Activated T-helper 1 cell treated with anti-CD3 and anti-CD28 coated beads, Interleukin-12 subunit alpha, Interleukin-12 subunit beta, Interleukin-2, Interleukin-4 antibody, amounts not matched to agents 30 ng/mL and 10 ng/mL and 1 ng/mL, durations not matched to agents 14 hours and 24 hours and 36 hours (primary cell): ENCODE results near the gene MGAT4B. TPM values are rescaled to one million over a fixed set of nuclear protein-coding genes. Genes with fewer than 3 reads are reported as not detected.

Experiments used
- DNase-seq: peaks from one replicate; pipeline ENCODE4 v3.0.0; 2021; ENCODE audit warnings: low spot score
- H3K27ac Mint-ChIP-seq: one replicate; pipeline ENCODE4 v1.8.0; 2021; ENCODE audit warnings: mild to moderate bottlenecking, mixed read lengths
- H3K27me3 Mint-ChIP-seq: one replicate; pipeline ENCODE4 v1.8.0; 2022; ENCODE audit warnings: mild to moderate bottlenecking, moderate library complexity, mixed read lengths; ENCODE audit not compliant: insufficient read depth
- H3K36me3 Mint-ChIP-seq: one replicate; pipeline ENCODE4 v1.8.0; 2021; ENCODE audit warnings: low read depth, mixed read lengths
- H3K4me1 Mint-ChIP-seq: one replicate; pipeline ENCODE4 v1.8.0; 2021; ENCODE audit warnings: low read depth, mixed read lengths
- H3K4me3 Mint-ChIP-seq: one replicate; pipeline ENCODE4 v1.8.0; 2021; ENCODE audit warnings: mild to moderate bottlenecking, moderate library complexity, mixed read lengths
- H3K9me3 Mint-ChIP-seq: one replicate; pipeline ENCODE4 v1.8.0; 2021; ENCODE audit warnings: mixed read lengths
- intact Hi-C: fragments of 100-400 bp; cut with micrococcal nuclease; formaldehyde crosslinking; loops from one replicate; pipeline ENCODE4 v1.15.1; 2024
- total RNA-seq: library from RNA; stranded (reverse); gene quantifications from 2 replicates; pipeline ENCODE4 v1.2.3, GENCODE V29; 2022

Gene MGAT4B
- total RNA-seq, 1 donor from 2014 or later = 124 TPM

DNA sequence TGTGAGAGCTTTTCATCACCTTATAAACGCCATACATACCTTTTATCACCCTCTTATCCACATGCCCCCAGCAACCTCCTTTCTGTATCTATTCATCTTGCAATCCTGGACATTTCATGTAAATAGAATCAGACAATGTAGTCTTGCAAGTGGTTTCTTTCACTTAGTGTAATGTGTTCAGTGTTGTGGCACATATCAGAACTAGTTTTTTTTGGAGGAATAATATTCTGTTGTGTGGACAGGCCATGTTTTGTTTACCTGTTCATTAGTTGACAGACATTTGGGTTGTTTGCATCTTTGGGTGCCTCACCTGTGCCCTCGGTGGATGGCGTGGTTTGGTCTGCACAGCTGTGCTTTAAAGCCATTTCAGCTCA is 15.4 kb upstream of the MGAT4B start:
- DNase-seq = no peak
- Mint-ChIP-seq H3K27me3 (no peaks in the 10 kb centered on the region), H3K4me1 (peaks cover 50% of the 10 kb centered on the region), H3K36me3 (peaks cover 27% of the 10 kb centered on the region), H3K27ac (peak overlapping the region; percentile 74), H3K9me3 (no peaks in the 10 kb centered on the region), H3K4me3 (peak overlapping the region; percentile 95)
- intact Hi-C loops = loop anchor here (5.0 kb wide), 1 partner anchor 530 kb away; the partner anchor contains the start of gene GFPT2

DNA sequence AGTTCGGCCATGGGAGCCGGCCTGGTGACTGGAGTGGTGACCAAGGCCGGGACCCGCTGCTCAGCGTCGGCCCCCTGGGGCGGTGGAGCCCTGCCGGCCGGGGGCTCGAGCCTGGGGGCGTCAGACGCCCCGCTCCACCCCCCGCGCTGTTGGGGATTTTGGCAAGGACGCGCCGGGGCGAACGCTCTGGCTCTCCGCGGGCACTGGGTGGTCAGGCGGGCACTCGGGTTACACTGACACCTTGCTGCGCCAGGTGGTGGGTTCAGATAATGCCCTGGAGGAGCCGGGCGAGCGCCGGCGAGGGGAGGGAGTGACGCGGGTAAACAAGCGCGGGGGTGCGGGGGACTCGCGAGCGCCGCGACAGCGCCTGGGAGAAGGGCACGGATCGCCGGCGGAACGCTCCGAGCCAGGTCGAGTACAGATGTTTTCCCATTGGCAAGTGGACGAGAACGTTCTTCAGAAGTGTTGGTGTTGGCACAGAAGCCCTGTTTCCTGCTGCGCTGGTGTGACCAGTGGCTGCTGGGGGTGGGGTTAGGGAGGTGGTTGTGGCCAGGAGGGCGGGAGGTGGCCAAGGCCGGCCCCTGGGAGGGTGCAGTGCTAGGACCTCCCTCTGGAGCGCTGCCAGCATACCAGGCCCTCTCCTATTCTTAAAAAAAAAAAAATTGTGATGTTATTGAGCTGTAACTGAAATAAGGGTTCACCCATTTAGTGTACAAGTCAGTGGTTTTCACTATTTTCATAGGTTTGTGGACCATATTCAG is 14.8 kb upstream of the MGAT4B start:
- intact Hi-C loops = loop anchor here (1.0 to 5.0 kb wide), 7 partner anchors 10 to 531 kb away; partner anchors contain the start of genes CANX, GFPT2, MGAT4B and MRNIP
- peak overlapping the region; percentile 95 for H3K4me3 Mint-ChIP-seq
- H3K27me3 Mint-ChIP-seq = no peaks in the 10 kb centered on the region
- H3K4me1 Mint-ChIP-seq = peaks cover 45% of the 10 kb centered on the region
- H3K27ac Mint-ChIP-seq = peak overlapping the region; percentile 97
- H3K9me3 Mint-ChIP-seq = no peaks in the 10 kb centered on the region
- H3K36me3 Mint-ChIP-seq = peaks cover 22% of the 10 kb centered on the region
- DNase-seq = peak; percentile 83

DNA sequence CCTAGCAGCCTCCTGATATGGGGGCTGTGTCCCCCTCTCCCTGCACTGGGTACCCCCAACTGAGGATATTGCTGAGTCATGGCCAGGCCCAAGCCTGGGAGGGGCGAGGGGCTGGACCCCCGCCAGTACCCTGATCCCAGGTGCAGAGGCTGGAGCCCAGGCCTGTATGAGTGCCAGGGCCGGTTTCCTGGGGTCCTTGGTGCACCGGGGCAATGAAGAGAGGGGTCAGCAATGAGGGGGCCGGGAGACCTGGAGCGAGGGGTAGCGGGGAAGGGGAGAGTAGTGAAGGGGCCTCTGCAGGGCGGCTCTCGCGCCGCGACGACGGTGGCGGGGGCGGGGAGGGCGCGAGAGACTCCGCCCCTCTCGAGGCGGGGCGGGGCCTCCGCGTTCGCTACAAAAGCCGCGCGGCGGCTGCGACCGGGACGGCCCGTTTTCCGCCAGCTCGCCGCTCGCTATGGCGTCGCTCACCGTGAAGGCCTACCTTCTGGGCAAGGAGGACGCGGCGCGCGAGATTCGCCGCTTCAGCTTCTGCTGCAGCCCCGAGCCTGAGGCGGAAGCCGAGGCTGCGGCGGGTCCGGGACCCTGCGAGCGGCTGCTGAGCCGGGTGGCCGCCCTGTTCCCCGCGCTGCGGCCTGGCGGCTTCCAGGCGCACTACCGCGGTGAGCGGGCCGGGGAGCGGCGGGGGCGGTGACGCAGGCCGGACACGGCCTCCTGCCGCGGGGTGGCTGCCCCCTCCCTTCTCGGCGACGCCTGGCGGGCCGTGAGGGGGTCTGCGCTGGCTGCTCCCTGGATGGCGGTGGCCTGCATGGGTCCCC is 14.0 kb upstream of the MGAT4B start, which contains the start of gene SQSTM1:
Gene SQSTM1, plus strand, starts transcription at position 423 of the 815 bp plus-strand sequence. Its CDS starts 32 bp downstream, at position 455.
- DNase-seq = peak; percentile 79
- peaks cover 48% of the 10 kb centered on the region for H3K4me1 Mint-ChIP-seq
- H3K36me3 Mint-ChIP-seq = peaks cover 21% of the 10 kb centered on the region
- peak within 1 kb of the TSS; percentile 97 for H3K27ac Mint-ChIP-seq
- H3K27me3 Mint-ChIP-seq = no peaks in the 10 kb centered on the region
- H3K9me3 Mint-ChIP-seq = no peaks in the 10 kb centered on the region
- peak within 1 kb of the TSS; percentile 95 for H3K4me3 Mint-ChIP-seq
- intact Hi-C loops = loop anchor here (1.0 to 5.0 kb wide), 9 partner anchors 9 to 532 kb away; partner anchors contain the start of genes CANX, GFPT2, MAML1 and MGAT4B

DNA sequence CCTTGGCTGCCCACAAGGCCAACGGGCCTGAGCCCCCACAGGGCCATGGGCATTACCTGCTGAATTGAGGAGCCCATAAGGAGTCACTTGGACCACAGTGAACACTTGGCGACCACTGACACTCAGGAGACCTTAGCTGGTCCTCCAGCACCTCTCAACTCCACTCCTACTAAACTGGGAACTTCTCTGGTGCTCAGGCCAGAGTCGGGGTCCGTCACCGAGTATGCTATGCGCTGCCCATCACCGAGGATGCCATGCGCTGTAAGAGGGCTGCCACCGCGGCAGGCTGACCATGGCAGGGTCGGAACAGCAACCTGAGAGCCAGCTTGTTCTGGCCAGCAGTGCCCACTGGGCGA is 13.4 kb upstream of the MGAT4B start:
- Mint-ChIP-seq H3K9me3 (no peaks in the 10 kb centered on the region), H3K4me1 (peaks cover 50% of the 10 kb centered on the region), H3K27ac (peak overlapping the region; percentile 89), H3K4me3 (peak overlapping the region; percentile 80), H3K27me3 (no peaks in the 10 kb centered on the region), H3K36me3 (peaks cover 21% of the 10 kb centered on the region)
- intact Hi-C loops = loop anchor here (1.0 to 5.0 kb wide), 5 partner anchors 13 to 532 kb away; partner anchors contain the start of genes GFPT2, MAML1, MGAT4B and TBC1D9B
- no peak for DNase-seq

DNA sequence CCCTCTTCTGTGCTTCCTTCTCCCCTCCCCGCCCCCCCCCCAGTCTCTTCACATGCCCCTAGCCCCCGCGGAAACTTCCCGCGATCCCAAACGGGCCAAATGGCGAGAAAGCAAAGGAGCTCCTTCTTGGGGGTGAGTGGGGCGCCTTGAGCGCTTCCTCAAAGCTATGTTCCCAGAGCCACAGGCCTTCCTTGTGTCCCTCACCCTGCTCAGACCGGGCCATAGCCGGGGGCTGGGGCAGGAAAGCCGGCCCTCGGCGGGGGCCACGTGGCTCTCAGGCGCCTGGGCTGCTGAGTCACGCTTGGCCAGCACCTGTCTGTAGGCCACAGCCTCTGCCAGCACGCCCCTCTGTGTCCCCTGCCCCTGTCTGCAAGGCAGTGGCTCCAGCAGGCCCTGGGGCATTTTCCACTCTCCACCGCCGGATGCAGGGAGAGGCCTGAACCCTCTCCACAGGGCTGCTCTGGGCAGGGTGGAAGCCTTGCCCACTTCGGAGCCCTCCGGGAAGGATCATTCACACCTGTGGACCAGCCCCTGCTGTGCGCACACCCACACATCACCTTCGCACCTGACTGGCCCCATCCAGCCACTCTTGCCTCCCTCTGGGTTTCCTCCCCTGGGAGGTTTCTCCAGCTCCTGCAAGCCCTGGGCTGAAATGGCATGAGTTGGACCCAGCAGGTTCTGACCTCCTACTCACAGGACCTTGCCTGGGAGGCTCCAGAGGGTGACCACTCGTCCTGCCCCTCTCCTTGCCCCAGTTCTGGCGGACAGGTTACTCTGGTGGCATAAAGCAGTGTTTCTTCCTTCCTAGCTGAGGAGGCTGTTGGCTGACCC is 12.8 kb upstream of the MGAT4B start:
- no peaks in the 10 kb centered on the region for H3K27me3 Mint-ChIP-seq
- peak overlapping the region; percentile 89 for H3K27ac Mint-ChIP-seq
- intact Hi-C loops = loop anchor here (1.0 to 10.0 kb wide), 9 partner anchors 13 to 1365 kb away; partner anchors contain the start of genes CLK4, GFPT2, HNRNPH1 and MAML1
- H3K36me3 Mint-ChIP-seq = peaks cover 19% of the 10 kb centered on the region
- DNase-seq = peak; percentile 34
- H3K4me3 Mint-ChIP-seq = peak overlapping the region; percentile 80
- no peaks in the 10 kb centered on the region for H3K9me3 Mint-ChIP-seq
- H3K4me1 Mint-ChIP-seq = peaks cover 46% of the 10 kb centered on the region

DNA sequence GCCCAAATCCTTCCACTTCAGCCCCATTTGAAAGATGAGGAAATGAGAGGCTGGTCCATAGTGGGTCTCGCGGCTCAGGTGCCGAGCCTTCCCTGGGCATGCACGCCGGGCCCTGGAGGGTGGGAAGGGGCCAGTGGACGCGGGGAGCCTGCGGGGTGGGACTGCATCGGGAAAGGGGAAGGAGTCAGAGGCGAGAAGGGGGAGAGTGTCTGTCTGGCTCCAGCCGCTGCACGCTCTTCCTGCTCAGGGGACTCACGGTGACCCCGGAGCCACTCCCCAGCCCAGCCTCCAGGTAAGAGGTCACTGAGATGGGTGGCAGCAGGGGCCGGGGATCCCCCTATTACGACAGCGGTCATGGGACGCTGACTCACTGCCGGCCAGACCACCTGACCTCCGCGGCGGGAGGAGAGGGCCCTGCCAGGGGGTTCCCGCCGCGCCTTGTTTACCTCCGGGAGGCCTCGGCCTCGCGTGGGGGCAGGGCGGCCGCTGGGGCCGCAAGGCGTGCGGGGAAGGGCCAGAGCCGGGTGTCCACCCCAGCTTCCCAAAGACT is 12.2 kb upstream of the MGAT4B start:
- H3K27me3 Mint-ChIP-seq = no peaks in the 10 kb centered on the region
- H3K27ac Mint-ChIP-seq = peak overlapping the region; percentile 92
- peaks cover 19% of the 10 kb centered on the region for H3K36me3 Mint-ChIP-seq
- peaks cover 45% of the 10 kb centered on the region for H3K4me1 Mint-ChIP-seq
- no peaks in the 10 kb centered on the region for H3K9me3 Mint-ChIP-seq
- H3K4me3 Mint-ChIP-seq = peak overlapping the region; percentile 75
- intact Hi-C loops = loop anchor here (1.0 to 10.0 kb wide), 4 partner anchors 142 to 1366 kb away; partner anchors contain the start of genes CLK4 and HNRNPH1
- peak; percentile 88 for DNase-seq

DNA sequence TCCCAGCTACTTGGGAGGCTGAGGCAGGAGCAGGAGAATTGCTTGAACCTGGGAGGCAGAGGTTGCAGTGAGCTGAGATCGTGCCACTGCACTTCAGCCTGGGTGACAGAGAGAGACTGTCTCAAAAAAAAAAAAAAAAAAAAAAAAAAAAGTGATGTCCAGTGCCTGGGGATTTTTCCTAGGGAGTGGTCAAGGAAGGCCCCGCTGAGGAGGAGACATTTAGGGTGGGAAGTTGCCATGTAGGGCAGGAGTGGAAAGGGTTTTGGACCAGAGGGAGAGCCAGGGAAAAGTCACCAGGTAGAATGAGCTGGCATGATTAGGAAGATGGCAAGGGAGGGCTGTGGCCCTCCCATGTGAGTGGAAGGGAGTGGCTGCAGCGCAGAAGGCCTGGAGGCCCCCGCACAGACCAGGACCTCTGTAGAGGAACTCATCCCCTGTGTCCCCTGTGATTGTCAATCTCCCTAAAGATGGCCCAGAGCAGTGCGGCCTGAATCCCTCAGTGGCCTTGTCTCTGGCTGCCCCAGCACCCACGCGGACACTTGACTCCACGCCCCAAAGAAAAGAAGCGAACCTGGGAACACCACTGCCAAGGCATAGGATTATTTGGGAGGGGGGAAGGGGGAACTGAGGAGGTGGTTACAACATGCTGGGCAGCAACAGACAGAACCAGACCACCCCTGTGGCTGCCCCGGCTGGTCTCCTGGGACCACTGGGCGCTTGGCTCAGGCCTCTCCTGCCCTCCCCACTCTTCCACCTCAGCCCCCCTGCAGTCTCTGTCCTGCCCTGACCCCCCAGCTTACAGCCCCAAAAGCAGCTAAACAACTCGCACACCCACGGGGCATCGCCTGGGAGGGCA is 11.5 kb upstream of the MGAT4B start:
- Mint-ChIP-seq H3K9me3 (no peaks in the 10 kb centered on the region), H3K4me3 (peak overlapping the region; percentile 81), H3K4me1 (peaks cover 45% of the 10 kb centered on the region), H3K27ac (peak overlapping the region; percentile 92), H3K27me3 (no peaks in the 10 kb centered on the region), H3K36me3 (peaks cover 18% of the 10 kb centered on the region)
- DNase-seq = no peak
- intact Hi-C loops = loop anchor here (5.0 to 10.0 kb wide), 3 partner anchors 141 to 1367 kb away; partner anchors contain the start of gene CLK4

DNA sequence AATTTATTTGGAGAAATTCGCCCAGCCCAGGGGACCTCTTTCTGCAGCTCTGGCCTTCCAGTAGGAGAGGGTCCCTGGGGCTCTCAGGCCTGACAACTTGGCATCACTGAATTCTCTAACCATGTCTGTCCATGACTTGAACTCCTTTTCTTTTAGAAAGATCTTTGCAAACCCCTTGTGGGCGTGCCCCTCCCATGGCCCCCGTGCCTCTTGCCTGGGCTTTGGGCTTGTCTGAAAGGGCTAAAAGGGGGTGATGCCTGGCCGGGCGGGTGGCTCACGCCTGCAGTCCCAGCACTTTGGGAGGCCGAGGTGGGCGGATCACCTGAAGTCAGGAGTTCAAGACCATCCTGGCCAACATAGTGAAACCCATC is 10.8 kb upstream of the MGAT4B start:
- H3K36me3 Mint-ChIP-seq = peaks cover 19% of the 10 kb centered on the region
- no peak overlapping the region for H3K27ac Mint-ChIP-seq
- intact Hi-C loops = loop anchor here (5.0 to 10.0 kb wide), 3 partner anchors 140 to 1367 kb away; partner anchors contain the start of gene CLK4
- no peaks in the 10 kb centered on the region for H3K9me3 Mint-ChIP-seq
- DNase-seq = no peak
- peak overlapping the region; percentile 81 for H3K4me3 Mint-ChIP-seq
- peaks cover 38% of the 10 kb centered on the region for H3K4me1 Mint-ChIP-seq
- no peaks in the 10 kb centered on the region for H3K27me3 Mint-ChIP-seq

DNA sequence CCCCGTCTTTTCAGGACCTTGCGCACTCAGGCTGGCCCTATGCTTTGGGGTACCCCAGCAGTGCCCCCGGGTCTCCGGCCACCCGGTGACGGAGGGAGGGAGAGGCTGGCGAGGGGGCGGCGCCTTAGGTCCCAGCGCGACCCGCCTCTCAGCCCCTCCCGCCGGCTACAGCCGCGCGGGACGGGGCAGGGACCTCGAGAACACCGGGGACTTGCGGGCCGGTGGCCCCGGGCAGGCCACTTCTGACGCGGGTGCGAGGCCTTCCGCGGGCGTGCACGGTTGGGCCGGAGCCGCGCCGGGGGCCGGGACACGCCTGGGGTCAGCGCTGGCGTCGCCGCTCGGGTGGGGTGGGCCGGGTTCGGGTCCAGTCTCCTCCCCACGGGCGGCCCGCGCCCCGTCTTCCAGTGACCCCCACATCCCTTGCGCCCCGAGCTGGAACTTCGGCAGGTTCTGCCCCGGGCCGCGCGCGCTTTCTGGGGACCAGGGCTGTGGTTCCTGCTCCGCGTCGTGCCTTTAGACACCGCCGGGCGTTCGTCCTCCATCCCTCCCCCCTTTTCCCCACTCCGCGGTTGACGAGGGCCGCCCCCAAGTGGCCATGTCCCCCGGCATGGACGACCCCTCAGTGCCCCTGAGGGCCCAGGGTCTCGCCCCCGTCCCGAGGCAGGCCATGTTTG is 10.3 kb upstream of the MGAT4B start:
- intact Hi-C loops = loop anchor here (5.0 to 10.0 kb wide), 3 partner anchors 140 to 1368 kb away; partner anchors contain the start of gene CLK4
- H3K27me3 Mint-ChIP-seq = no peaks in the 10 kb centered on the region
- H3K36me3 Mint-ChIP-seq = peaks cover 19% of the 10 kb centered on the region
- H3K27ac Mint-ChIP-seq = no peak overlapping the region
- H3K9me3 Mint-ChIP-seq = no peaks in the 10 kb centered on the region
- H3K4me3 Mint-ChIP-seq = peak overlapping the region; percentile 81
- DNase-seq = no peak
- peaks cover 33% of the 10 kb centered on the region for H3K4me1 Mint-ChIP-seq

DNA sequence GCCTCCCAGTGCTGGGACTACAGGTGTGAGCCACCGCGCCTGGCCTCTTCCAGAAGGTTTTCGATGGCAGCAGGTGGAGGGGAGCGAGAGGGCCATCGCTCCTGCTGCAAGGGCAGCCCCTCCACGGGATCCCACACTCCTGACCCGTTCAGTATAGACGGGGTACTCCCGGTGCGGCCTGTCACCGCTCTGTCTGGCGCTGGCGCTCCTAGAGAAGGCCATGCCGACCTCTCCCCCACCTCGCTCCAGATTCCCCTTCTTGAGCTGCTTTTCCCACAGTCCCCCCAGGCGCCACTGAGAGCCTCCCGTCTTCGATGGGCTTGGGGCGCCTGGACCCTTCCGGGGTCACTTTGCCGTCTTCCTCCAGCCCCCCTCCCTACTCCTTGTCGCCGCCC is 9.7 kb upstream of the MGAT4B start:
- no peaks in the 10 kb centered on the region for H3K9me3 Mint-ChIP-seq
- DNase-seq = no peak
- intact Hi-C loops = loop anchor here (5.0 to 10.0 kb wide), 3 partner anchors 139 to 1368 kb away; partner anchors contain the start of gene CLK4
- H3K4me1 Mint-ChIP-seq = peaks cover 29% of the 10 kb centered on the region
- H3K36me3 Mint-ChIP-seq = peaks cover 19% of the 10 kb centered on the region
- H3K27me3 Mint-ChIP-seq = no peaks in the 10 kb centered on the region
- no peak overlapping the region for H3K4me3 Mint-ChIP-seq
- no peak overlapping the region for H3K27ac Mint-ChIP-seq
